SH-SY5Y (cell line): ENCODE data around the gene ZC2HC1B.

Experiments
- GATA2 ChIP-seq: IDR thresholded peaks from 2 replicates; pipeline ENCODE4 v1.6.1; 2011; ENCODE audit warnings: mild to moderate bottlenecking, low read depth, low read length
- GATA3 ChIP-seq: IDR thresholded peaks from 2 replicates; pipeline ENCODE4 v1.6.1; 2011; ENCODE audit warnings: low read depth, mild to moderate bottlenecking, low read length, moderate library complexity

- no peak for TF ChIP-seq GATA3
- no peak for TF ChIP-seq GATA2
These were observed 25.1 kb upstream of the ZC2HC1B start for GRCh38 chr6:143839196-143839595.
